Colon (tissue), 2 donors: ENCODE results near the gene AMIGO1.

Experiments used
- FAIRE-seq: peaks from 2 replicates; lab custom pipeline; 2012; peaks lifted over from hg19 to GRCh38; lab: Jason Lieb, UNC
- donor health status: control.
- donor health status: control.

Gene AMIGO1

DNA sequence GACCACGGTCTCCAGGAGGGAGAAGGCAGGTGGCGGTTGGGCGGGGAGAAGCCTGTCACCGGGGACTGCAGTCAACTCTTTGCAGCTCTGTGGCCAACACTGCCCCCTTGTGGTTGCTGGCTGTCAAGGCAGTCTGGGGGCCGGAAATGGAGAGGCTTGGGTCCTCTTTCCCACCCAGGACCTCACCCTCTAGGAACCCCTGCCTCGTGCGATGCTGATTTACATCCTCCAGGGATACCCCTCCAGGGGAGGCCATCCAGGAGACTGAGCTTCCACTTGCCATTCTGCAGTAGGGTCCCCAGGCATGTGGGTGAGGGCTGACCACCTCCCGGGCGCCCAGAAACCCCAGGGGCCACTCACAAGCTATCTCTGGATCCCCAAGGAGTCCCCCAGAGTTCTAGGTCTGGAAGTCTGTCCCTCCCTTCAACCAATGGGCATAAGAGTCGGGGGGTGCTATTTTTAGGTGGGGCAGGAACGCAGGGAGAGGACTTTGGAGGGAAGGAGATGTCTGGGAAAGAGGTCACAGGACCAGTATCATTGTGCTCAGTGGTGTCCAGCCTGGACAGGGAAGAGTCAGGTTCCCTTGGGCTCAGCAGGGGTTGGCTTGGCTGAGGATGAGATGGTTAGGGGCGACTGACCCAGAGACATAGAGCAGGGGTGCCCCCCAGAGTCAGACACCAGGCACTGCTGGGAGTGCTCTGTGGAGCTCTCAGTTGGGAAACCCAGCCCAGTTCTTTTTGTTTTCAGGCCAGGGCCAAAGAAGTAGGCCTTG is 23.0 kb upstream of the AMIGO1 start:
- FAIRE-seq = no peak

DNA sequence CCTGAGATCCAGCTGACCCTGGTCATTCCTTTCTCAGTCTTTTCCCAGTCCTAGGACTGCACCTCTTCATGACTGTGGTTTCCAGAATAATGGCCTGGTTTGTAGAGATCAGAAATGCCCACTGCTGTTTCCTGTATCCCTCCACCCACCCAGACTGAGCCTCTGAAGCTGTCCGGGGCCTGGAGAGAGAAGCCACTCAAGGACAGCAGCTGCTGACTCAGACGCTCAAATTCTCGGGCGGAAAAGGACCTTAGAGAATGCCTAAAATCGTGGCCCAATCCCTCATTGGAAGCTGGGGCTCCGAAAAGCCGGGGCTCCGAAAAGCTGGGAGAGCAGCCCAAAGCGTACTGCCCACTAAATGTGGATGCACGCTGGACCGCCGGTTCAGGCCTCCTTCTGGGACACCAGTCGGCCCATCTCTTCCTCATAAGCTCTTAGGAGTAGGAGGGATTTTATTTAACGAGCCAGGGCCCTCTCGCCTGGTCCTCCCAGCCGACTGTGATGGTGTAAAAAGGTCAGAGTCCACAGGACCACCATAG is 22.4 kb upstream of the AMIGO1 start:
- no peak for FAIRE-seq

DNA sequence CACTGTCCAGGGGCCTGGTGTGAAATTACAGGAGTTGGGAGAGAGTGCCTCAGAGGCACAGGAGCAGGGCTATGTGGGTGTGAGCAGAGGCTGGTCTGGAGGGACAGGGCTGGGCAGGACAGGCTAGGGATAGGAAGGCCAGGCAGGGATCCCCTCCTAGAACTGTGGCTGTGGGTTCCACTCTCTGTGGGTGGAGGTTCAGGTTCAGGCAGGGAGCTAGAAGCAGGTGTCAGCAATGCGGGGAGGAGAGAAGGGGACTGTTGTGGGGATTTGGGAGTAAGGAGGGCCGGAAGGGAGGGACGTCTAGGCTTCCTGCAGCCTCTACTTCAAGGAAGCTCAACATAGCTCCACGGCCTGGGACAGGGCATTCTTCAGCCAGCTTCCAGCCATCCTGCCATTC is 21.9 kb upstream of the AMIGO1 start:
- no peak for FAIRE-seq

DNA sequence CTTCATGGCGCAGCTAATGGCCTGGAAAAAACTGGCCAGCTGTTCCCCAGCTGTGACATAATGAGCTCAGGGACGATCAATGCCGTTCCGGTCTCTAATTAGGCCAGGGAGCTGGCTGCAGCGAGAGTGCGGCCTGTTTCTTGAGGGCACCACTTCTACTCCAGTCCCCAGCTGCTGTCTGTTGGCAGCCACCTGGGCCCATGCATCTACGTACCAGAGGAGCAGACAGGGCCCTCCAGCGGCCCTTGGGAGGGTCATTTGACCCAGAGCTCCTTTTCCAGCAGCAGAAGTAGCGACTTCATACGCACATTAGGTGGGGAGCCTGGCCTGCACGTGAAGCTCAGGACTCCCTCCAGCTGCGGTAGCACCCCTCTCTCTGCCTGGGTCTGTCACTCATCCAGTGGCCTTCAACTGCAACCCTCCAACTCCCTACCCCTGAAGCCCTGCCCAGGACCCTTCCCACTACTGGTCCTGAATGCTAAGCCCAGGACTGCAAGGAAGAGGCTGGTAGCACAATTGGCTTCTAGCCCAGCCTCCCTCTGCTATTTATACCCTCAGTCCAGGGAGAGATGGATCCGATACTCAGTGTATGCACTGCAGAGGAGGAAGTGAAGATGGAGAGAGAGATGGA is 21.0 kb upstream of the AMIGO1 start:
- no peak for FAIRE-seq

DNA sequence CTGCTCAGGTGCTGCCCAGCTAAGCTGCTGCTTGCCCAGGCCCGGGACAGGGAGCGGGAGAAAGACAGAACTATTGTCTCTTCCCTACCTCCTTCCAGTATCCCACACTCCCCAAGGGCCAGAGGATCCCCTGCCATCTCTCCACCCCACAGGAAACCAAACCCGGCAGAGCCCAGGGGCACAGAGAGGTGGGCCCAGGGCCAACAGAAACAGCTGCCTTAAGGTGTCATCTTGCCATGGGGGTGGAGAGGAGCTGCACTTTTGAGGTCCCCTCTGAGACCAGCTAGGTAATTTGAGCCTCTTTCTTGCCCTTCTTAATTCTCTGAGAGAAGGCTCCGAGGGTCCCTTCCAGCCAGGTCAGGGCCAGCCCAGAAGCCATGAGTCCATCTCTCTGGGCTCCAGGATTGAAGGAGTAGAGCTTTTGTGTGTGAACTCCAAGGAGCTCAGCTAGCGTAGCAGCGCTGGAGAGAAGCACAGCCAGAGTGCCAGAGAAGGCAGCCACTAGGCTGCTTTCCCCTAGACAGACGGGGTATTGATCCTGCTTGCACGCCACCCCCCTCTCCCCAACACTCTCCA is 20.4 kb upstream of the AMIGO1 start:
- FAIRE-seq = no peak

DNA sequence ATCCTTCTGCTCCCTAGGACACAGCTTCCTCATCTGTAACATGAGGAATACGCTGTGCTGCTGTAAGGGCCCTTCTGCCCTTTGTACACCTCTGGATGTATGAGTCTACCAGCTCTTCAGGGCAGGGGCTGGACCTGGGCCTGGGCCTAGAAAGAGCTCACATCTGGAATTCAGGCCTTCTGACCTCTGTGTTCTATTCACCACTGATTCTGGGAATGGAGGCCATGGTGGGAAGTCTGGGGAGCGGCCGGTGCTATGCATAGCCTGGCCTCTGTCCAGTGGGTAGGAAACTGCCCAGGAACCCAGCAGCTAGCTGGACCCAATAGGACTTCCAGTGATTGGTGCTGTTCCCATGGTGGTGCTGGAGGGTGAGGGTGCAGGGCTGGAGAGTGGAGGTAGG is 19.2 kb upstream of the AMIGO1 start:
- no peak for FAIRE-seq

DNA sequence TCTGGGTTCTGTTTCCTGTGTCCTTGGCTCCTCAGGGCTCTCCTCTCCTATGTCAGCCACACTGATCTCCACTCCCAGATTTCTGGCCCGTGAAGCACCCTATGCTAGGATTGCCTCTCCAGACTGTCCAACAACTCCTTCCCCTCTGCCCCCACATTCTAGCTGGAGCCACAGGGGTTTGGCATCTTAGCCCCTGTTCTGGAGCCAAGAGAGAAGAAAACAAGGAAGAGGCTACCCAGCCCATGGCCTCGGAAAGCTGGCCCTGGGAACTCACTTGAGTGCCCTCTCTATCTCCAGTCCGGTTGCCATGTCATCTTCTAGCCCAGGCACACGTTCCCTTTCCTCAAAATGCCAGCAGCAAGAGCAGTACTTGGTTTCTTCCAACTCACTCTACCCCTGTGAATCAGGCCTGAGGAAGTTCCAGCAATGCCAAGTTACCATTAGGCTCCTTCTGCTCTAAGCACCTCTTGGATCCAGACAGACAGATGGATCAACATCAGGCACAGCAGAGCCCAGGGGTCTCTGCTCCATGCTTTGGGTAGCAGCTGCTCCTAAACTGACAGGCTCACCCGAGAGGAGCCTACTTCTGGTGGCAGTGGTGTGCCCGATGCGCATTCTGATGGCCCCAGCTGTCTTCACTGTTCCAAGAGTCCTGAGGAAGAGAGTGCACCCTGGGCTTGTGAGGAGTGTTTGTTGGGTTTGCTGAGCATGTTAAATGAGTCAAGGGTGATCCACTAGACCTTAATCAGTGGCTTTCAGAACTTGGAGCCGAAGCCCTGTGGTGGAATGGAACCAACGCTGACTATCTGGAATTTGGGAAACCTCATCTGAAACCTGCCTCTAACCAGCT is 18.5 kb upstream of the AMIGO1 start:
- no peak for FAIRE-seq

DNA sequence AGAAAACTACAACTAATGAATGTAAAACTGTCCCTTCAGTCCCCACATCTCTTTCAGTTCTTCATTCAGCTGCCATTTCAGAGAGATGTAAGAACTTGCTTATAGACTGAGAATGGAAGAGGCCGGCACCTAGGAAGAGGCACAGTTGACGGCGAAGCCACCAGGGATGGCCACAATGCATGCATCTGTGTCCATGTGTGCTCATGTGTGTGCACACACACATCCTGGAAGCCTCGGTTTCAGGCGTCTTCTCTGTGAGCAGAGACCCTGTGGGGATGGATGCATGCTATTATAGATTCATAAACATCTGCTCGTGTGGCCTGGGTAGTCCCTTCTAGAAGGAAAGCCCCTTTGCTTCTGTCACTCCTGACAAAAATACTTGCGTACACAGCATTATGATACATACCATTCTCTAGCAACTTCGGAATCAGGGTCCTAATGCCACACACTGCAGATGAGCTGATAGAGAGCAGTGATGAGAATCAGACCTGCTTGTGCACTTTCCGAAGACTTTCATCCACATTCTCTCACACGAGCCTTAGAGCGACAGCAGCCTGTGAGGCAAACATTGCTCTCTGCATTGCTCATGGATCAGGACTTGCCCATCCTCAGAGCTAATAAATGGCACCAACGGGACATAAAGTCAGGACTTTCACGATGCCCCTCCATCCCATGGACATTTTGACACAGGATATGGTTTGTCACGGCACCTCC is 17.7 kb upstream of the AMIGO1 start:
- no peak for FAIRE-seq

DNA sequence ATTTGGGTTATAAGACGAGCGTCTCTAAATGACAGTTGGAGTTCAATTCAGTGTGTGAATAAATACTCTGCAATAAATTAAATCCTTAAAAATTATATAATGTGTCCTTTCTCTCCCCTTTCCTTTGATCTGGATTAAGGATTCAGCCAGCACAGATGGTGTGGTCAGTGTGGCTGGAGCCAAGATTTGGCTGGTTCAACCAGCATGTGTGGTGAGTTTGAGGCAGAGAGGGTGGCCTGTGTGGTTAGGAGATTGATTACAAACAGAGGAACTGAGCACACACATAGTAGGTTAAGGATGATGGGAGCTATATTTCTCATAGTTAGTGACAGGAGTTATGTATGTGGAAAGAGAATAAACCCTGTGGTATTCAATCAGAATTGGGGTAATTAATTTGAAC is 14.2 kb upstream of the AMIGO1 start:
- no peak for FAIRE-seq

DNA sequence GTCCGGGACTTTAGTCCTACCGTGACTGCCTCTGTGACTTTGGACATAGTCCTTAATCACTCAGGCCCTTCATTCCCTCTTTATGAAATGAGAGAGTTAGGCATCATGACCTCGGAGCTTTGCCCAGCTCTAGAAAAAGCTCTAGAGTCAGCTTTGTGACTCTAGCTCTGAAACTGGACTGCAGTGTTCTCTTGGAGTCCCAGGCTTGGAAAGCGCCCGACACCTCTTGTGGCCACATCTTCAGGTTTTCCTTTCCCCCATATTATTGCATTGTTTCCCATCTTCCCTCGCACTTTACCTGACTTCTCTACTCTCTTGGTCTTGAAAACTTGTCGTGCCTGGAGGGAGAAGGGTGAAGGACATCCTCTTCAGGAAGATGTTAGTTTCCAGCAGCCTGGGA is 12.5 kb upstream of the AMIGO1 start:
- no peak for FAIRE-seq

DNA sequence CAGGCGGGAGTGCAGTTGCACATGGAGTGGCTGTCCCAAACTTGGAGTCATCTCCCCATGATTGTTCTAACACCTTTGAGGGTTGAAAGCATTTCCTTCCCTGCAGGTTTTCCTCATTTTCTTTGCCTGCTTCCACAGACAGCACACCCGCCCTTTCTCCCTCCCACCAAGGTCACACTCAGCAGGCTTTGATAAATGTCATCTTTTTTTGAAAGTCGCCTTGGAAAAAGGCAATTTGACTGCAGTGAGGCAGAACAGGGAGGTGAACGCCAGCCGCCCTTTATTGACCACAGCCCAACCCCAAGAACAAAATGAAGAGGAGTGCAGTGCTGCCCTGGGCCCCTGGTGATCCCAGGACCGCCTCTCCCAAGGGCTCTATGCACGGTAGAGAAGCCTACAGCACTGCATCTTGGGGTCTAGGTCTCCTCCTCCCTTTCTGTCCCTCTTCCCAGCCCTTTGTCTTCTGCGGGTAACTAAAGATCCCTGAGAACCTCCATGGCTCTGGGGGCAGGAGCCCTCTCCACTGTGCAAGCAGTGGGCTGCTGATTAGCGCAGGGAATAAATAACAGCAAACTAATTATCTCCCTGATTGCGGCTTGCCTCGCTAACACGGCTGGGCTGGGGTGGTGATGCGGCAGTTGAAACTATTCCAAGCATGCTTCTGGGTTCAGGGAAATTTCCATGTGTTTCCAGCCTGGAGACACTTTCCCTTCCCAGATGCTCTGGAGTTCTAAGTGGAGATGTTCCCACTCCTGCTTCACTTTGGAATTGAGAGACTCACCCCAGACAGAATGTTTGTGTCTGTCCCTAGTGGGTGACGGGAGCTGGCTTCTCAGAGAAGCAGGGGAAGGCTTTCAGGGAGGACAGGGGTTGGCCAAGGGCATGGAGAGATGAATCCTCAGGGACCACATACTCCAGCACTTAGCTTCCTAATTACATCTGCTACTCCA is 11.8 kb upstream of the AMIGO1 start:
- FAIRE-seq = no peak

DNA sequence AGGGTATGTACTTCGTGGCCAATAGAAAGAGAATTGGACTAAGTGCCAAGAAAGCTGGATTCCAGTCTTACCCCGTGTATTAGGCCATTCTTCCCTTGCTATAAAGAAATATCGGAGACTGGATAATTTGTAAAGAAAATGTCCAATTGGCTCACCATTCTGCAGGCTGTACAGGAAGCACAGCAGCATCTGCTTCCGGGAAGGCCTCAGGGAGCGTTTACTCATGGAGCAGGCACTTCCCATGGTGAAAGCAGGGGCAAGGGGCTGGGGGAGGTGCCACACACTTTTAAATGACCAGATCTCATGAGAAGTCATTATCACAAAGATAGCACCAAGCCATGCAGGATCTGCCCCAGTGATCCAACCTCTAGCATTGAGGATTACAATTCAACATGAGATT is 7.8 kb upstream of the AMIGO1 start:
- no peak for FAIRE-seq

DNA sequence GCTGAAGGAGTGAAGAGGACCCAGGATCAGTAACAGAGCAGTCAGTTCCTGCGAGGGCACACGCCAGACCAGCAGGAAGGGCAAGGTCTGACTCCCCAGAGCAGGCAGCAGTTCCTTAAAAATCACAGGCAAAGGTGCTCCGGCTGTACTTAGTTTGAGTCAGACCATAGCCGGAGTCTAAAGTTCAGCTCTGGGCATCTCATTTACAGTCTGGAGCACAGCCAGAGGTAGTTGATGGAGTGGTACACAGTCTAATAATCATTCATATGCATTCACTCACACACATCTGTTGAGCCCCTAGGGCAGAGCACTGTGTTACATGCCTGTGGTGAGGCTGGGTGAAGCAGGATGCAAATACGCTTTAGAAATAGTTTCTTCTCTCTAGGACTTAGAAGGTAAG is 7.3 kb upstream of the AMIGO1 start:
- FAIRE-seq = no peak

DNA sequence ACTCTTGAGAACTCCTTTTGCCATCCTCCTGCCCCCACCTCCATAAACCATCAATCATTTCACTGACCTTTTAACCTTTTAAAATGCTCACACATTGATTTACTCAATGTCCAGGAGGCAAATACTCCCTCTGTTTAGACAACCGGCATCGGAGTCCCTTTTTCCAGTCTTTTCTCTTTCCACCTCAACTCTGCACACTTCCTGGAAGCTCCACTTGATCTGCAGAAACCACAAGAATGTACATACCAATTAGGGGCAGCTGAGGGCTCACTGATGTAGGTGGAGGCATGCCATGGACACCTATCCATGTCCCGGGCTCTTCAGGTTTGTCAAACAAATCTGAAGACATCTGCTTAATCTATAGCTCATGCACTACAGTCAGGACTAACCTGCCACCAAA is 5.3 kb upstream of the AMIGO1 start:
- no peak for FAIRE-seq

DNA sequence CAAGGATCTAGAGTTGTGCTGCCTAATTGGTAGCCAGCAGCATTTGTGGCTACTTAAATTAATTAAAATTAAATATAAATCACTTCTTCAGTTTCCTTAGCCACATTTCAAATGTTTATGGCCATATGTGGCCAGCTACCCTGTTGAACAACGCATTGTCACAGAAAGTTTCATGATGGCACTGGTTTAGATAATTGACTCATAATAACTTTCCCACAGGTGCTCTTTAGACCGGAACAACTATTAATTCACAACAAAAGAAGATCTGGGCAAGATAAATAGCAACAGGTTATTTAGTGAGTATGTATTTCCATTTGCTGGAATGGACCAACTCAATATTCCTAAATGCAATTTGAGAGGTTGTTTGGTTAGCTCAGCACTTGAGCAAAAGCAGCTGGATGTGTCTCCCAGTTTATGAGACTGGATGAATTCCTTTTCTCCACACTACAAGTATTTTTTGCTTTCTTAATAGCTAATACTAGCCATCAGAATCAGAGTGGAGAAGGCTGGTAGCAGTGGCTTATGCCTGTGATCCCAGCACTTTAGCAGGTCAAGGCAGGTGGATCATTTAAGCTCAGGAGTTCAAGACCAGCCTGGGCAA is 3.7 kb upstream of the AMIGO1 start:
- FAIRE-seq = no peak

DNA sequence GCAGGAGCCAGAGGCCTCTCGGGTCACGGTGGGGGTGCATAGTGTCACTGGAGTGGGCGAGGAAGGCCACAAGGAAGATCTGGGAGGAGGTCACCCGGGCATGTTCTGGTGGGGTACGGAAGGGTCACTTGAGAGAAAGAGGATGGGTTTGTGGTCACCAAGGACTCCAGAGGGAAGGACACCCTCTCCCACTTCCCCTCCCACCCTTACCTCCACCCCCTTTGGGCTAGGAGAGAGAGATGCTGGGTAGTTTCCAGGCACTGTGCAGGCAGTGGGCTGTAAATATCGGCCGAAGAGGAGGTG is 703 bp downstream of the AMIGO1 start:
- FAIRE-seq = no peak

DNA sequence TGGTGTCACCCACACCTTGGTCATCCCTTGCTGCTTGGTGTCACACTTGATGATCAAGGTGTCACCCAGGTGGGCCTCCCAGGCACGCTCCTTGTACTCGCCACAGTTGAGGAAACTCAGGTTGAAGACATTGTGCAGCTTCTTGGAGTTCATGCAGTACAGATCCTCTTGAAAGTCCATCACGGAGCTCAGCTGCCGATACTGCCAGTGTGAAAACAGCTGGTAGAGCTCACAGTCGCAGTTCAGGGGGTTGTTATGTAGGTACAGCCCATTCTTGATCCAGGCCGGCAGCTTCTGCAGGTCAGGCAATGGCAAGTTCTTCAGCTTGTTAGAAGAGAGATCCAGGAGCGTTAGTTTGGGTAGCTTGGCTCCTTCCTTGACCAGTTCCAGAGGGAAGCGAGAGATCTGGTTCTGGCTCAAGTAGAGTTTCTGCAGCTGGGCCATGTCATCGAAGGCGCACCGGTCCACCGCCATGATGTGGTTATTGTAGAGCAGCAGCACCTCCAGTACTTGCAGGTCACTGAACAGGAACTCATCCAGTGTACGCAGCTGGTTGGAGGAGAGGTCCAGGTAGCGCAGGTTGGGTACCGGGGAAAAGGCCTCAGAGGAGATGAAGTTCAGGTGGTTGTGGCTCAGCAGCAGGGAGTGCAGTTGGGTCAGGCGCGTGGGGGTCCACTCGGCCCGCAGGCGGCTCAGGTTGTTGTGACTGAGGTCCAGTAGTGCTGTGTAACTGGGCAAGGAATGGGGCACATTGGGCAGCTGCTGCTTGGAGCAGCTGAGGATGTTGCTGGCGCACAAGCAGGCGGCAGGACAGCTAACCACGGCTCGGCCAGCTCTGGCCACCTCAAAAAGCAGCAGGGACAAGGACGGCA is 1.3 kb downstream of the AMIGO1 start:
- no peak for FAIRE-seq

DNA sequence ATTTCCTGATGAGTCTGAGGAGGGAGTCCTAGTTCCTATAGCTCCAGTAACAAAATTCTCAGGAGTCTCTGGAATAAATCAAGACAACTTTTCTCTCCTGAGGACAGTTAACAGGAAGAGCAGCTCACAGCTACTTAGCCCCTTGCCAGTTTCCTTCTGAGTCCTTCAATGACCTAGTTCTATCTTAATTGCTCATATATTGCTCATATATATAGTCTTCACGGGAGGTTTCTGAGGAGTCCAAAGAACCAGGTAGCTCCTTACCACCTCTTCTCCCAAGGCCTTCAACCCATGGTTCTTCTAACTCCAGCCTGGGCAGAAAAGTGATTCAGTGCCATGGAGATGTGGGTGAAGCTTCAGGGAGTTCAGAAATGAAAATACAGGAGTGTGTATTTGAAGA is 4.6 kb downstream of the AMIGO1 start:
- no peak for FAIRE-seq

DNA sequence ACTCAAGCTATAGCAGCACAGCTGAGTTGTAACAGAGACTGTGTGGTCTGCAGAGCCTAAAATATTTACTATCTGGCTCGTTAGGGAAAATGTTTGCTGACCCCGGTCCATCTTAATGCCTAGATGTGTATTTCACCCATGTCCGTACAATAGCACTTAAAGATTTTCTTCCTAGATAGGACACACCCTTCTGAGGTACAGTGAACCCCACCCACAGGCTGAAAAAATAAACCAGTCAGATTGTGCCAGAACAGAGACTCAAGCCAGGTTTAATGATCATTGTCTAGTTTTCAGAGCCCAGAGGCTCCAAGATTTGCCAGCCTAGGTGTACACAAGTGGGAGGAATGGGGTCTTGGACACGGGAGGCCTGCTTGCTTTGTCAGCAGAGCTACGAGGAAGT is 5.6 kb downstream of the AMIGO1 start:
- FAIRE-seq = no peak
